Suprapubic skin (tissue), 4 donors: ENCODE results near the gene ACBD6. TPM values are rescaled to one million over a fixed set of nuclear protein-coding genes. Genes with fewer than 3 reads are reported as not detected.

ENCODE experiments used
- DNase-seq, 2 donors: peaks; one replicate each; pipeline ENCODE4 v3.0.0-alpha.2; 2019; ENCODE audit warnings: low spot score in 2 of 2
- H3K27ac ChIP-seq: fragments of 200-600 bp; sonication (generic); one replicate; pipeline ENCODE4 v1.5.1; 2019
- H3K27me3 ChIP-seq: fragments of 200-600 bp; sonication (generic); one replicate; pipeline ENCODE4 v1.5.1; 2019
- H3K36me3 ChIP-seq: fragments of 200-600 bp; sonication (generic); one replicate; pipeline ENCODE4 v1.5.1; 2019
- H3K4me1 ChIP-seq: fragments of 200-600 bp; sonication (generic); one replicate; pipeline ENCODE4 v1.5.1; 2019
- H3K4me3 ChIP-seq: fragments of 200-600 bp; sonication (generic); one replicate; pipeline ENCODE4 v1.5.1; 2019; ENCODE audit warnings: mild to moderate bottlenecking
- H3K9me3 ChIP-seq: fragments of 200-600 bp; sonication (generic); one replicate; pipeline ENCODE4 v1.5.1; 2019
- EP300 ChIP-seq: sonication (generic); formaldehyde crosslinking; IDR thresholded peaks from one replicate; pipeline ENCODE4 v1.6.1; 2017; ENCODE audit warnings: antibody characterized with exemption
- POLR2A ChIP-seq, 2 donors: fragments of 450-650 bp; IDR thresholded peaks; one replicate each; pipeline ENCODE4 v1.6.1; 2017; ENCODE audit warnings: antibody characterized with exemption in 2 of 2, mild to moderate bottlenecking in 2 of 2, moderate library complexity in 2 of 2
- POLR2AphosphoS5 ChIP-seq, 3 donors: sonication (generic); formaldehyde crosslinking; IDR thresholded peaks; one replicate each; pipeline ENCODE4 v1.6.1; 2017; ENCODE audit warnings: antibody characterized with exemption in 3 of 3
- WGBS: methylation state at CpG from one replicate; pipeline ENCODE4 v1.1.5; 2018; 5-methylcytosine and 5-hydroxymethylcytosine counted together
- total RNA-seq, 4 donors: library from RNA; depleted of rRNA; stranded (reverse); fragments of >200 nt; gene quantifications; one replicate each; pipeline ENCODE4 v1.1.0, GENCODE V29; 2016
- TF ChIP-seq, protein P1 (sequence below), 2 donors: fragments of 200-600 bp in 1 of 2; fragments of 450-650 bp in 1 of 2; sonication (generic) in 1 of 2; IDR thresholded peaks; one replicate each; pipeline ENCODE4 v1.5.1; 2016 to 2019; ENCODE audit warnings: antibody characterized with exemption in 2 of 2, mild to moderate bottlenecking in 1 of 2, moderate library complexity in 1 of 2

The ACBD6 gene
- total RNA-seq, 4 donors from 2014 or later: 26.5 to 38.5 (median 33.3) TPM

DNA sequence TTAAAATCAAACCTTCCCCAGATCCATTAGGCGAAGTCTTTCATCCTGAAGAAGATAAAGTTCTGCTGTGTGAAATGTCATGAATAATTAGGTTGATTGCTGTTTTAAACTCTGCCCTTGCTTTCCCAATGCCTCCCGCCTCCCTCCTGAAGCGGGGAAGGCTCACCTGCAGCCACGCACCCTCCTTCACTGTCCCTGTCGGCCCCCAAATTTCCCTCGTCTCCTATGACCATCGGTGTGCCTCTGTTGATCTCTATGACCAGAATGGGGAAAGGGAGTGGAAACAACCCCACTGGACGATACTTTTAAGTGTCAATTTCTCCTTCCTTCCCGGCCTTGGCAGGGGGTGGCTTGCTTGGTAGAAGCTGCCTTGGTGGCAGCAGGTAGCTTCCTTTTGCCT, 237.2 kb downstream of the ACBD6 start:
- no peak for TF ChIP-seq POLR2A (IDR thresholded peaks at IDR 0.05)
- TF ChIP-seq POLR2AphosphoS5 (IDR thresholded peaks at IDR 0.05): no peak
- TF ChIP-seq, protein P1, sequence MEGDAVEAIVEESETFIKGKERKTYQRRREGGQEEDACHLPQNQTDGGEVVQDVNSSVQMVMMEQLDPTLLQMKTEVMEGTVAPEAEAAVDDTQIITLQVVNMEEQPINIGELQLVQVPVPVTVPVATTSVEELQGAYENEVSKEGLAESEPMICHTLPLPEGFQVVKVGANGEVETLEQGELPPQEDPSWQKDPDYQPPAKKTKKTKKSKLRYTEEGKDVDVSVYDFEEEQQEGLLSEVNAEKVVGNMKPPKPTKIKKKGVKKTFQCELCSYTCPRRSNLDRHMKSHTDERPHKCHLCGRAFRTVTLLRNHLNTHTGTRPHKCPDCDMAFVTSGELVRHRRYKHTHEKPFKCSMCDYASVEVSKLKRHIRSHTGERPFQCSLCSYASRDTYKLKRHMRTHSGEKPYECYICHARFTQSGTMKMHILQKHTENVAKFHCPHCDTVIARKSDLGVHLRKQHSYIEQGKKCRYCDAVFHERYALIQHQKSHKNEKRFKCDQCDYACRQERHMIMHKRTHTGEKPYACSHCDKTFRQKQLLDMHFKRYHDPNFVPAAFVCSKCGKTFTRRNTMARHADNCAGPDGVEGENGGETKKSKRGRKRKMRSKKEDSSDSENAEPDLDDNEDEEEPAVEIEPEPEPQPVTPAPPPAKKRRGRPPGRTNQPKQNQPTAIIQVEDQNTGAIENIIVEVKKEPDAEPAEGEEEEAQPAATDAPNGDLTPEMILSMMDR (IDR thresholded peaks at IDR 0.05): no peak
- H3K9me3 ChIP-seq: no peaks in the 10 kb centered on the region
- 76% methylated on average over 9 of the region's 9 CpGs for WGBS
- H3K4me1 ChIP-seq: no peaks in the 10 kb centered on the region
- no peak overlapping the region for H3K27ac ChIP-seq
- H3K4me3 ChIP-seq: no peak overlapping the region
- no peaks in the 10 kb centered on the region for H3K36me3 ChIP-seq
- H3K27me3 ChIP-seq: peaks cover 25% of the 10 kb centered on the region
- DNase-seq: peak in 1 of 2 donors; percentile 50

DNA sequence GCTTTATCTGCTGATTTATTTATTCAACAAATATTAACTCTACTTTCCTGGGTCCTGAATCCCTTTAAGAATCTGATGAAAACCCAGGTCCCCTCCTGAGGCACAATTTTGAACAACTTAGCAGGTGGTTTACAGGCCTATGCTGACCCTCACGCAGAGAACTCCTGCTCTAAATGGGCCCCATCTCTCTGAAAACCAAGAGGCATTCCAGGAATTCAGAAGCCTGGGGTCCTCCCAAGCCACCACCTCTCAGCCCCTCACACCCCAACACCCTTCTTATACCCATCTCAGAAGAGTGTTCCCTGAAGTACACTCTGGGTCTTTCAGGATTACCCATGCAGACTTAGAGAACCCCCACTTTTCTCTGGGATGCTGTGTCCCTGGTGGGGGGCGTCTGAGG, 237.8 kb downstream of the ACBD6 start:
- WGBS: 68% methylated on average over 2 of the region's 2 CpGs
- no peak overlapping the region for H3K27ac ChIP-seq
- H3K4me1 ChIP-seq: no peaks in the 10 kb centered on the region
- peak in 1 of 2 donors; percentile 29 for DNase-seq
- no peak overlapping the region for H3K4me3 ChIP-seq
- no peaks in the 10 kb centered on the region for H3K9me3 ChIP-seq
- no peaks in the 10 kb centered on the region for H3K36me3 ChIP-seq
- TF ChIP-seq EP300: no peak
- TF ChIP-seq POLR2A (IDR thresholded peaks at IDR 0.05): no peak
- TF ChIP-seq, protein P1 (IDR thresholded peaks at IDR 0.05): no peak
- TF ChIP-seq POLR2AphosphoS5 (IDR thresholded peaks at IDR 0.05): no peak
- peaks cover 31% of the 10 kb centered on the region for H3K27me3 ChIP-seq

DNA sequence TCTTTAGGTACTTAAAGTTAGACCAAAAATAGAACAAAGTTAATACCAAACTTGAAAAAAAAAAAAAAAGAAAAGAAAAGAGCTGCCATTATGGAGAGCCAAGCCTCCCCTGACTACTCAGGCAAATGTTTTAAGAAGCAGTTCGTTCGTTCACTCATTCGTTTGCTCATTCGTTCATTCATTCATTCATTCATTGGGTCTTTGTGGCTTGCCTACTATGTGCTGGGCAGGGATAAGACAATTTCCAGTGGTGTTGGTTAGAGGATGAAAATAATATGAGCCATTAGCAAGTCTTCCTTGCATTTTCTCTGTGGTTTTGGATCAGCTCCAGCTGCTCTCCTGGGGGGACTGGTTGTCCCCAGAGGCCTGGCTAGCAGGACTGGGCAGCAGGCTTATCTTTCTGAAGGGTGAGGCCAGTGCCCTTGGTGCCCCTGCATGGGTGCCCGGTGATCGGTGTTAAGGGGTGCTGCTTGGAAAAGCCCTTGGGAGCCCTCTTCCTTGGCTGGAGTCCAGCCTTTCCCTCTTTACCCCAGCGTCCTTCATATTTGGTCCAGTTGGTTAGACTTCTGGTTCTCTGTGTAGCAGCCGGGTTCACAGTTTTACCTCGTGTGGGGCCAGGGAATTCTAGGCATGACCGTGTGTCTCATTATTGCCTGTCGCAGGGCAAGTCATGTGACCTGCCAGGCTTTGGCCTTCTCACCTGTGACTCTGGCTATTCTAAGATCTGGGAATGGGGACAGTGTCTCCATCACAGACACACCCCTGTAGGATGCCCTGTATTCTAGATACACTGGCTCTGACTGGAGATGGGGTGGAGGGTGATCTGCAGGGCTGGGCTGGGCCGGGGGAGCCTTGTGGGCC, 239.5 kb downstream of the ACBD6 start:
- Histone ChIP-seq H3K27ac (no peak overlapping the region), H3K36me3 (no peaks in the 10 kb centered on the region), H3K4me3 (no peak overlapping the region), H3K27me3 (peaks cover 48% of the 10 kb centered on the region), H3K4me1 (no peaks in the 10 kb centered on the region), H3K9me3 (no peaks in the 10 kb centered on the region)
- WGBS: 72% methylated on average over 10 of the region's 12 CpGs
- DNase-seq: peak in 1 of 2 donors; percentile 59
- TF ChIP-seq EP300: no peak
- TF ChIP-seq POLR2A (IDR thresholded peaks at IDR 0.05): no peak
- no peak for TF ChIP-seq POLR2AphosphoS5 (IDR thresholded peaks at IDR 0.05)
- TF ChIP-seq, protein P1 (IDR thresholded peaks at IDR 0.05): no peak

DNA sequence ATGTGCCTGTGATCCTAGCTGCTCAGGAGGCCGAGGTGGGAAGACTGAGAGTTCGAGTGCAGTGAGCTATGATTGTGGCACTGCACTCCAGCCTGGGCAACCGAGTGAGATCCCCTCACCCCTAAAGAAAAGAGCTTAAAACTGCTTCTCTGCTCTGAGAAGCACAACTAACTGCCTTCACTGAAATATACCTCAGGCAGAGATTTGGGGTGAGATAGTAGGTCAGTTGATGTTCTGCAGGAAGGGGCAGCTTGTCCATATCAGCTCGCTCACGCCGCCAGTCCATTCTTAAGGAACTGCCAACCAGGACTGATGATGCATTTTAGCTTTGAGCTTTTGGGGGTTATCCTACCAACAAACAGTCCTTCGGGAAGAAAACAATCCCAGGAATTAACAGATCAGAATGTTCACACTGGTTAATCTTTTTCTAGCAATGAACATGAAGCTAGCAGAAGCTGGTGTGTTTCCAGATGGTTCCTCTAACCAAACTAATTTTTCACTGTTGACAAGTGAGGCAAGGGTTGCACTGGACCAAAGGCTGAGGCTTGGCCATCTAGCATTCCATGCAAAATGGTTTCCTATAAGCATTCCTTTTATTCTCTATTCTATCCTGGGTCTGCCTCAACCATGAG, 240.7 kb downstream of the ACBD6 start:
- no peak for DNase-seq
- whole genome bisulfite sequencing: 73% methylated on average over 7 of the region's 7 CpGs
- Histone ChIP-seq H3K9me3 (no peaks in the 10 kb centered on the region), H3K27ac (no peak overlapping the region), H3K27me3 (peaks cover 59% of the 10 kb centered on the region), H3K36me3 (no peaks in the 10 kb centered on the region), H3K4me1 (no peaks in the 10 kb centered on the region), H3K4me3 (no peak overlapping the region)
- TF ChIP-seq, protein P1 (IDR thresholded peaks at IDR 0.05): no peak
- TF ChIP-seq POLR2A (IDR thresholded peaks at IDR 0.05) (no peak), EP300 (no peak), POLR2AphosphoS5 (IDR thresholded peaks at IDR 0.05) (no peak)

DNA sequence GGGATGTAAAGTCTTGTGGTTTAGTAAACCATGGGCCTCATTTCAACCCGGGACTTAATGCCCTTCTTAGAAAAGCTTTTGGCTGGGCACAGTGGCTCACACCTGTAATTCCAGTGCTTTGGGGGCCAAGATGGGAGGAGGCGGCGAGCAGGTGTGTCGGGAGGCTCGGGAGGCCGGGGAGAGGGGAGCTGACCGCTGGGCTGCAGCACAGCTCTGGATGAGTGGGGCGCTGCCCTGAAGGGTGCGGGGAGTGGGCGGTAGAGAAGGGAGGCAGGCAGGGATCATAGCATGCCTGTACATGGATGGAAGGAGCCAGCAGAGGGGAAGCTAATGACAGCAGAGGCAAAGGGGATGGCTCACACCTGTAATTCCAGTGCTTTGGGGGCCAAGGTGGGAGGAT, 241.3 kb downstream of the ACBD6 start:
- Histone ChIP-seq H3K27ac (no peak overlapping the region), H3K36me3 (no peaks in the 10 kb centered on the region), H3K27me3 (peaks cover 65% of the 10 kb centered on the region), H3K4me3 (no peak overlapping the region), H3K4me1 (no peaks in the 10 kb centered on the region), H3K9me3 (no peaks in the 10 kb centered on the region)
- 61% methylated on average over 9 of the region's 10 CpGs for WGBS
- no peak for DNase-seq
- TF ChIP-seq, protein P1 (IDR thresholded peaks at IDR 0.05): no peak
- TF ChIP-seq POLR2A (IDR thresholded peaks at IDR 0.05) (no peak), EP300 (no peak), POLR2AphosphoS5 (IDR thresholded peaks at IDR 0.05) (no peak)
